MM.1S (cell line): ENCODE data around the gene PROX2.
A peak's percentile ranks its signal among the peaks of the same experiment; 100 is the strongest.

Experiments used
- DNase-seq: peaks from one replicate; pipeline ENCODE4 v3.0.0-alpha.2; 2015
- H2AFZ ChIP-seq: fragments of 300-600 bp; sonication (generic); 2 replicates; pipeline ENCODE4 v1.6.0; 2016; ENCODE audit warnings: antibody characterized with exemption, low read length
- H3F3A ChIP-seq: fragments of 300-600 bp; sonication (generic); 2 replicates; pipeline ENCODE4 v1.6.1; 2016; ENCODE audit warnings: mild to moderate bottlenecking, antibody characterized with exemption, low read length, moderate library complexity, mixed read lengths; ENCODE audit not compliant: insufficient read depth
- H3K27ac ChIP-seq: fragments of 300-600 bp; sonication (generic); 2 replicates; pipeline ENCODE4 v1.5.1; 2016; ENCODE audit warnings: mild to moderate bottlenecking, low read length
- H3K27me3 ChIP-seq: fragments of 300-600 bp; sonication (generic); replicated peaks from 2 replicates; pipeline ENCODE4 v1.6.0; 2016; ENCODE audit warnings: low read length; ENCODE audit not compliant: insufficient read depth
- H3K36me3 ChIP-seq: fragments of 300-600 bp; sonication (generic); replicated peaks from 2 replicates; pipeline ENCODE4 v1.6.1; 2016; ENCODE audit warnings: mild to moderate bottlenecking, low read length, mixed read lengths; ENCODE audit not compliant: insufficient read depth
- H3K4me1 ChIP-seq: fragments of 300-600 bp; sonication (generic); 2 replicates; pipeline ENCODE4 v1.6.1; 2016; ENCODE audit warnings: low read length, mixed read lengths
- H3K4me2 ChIP-seq: fragments of 300-600 bp; sonication (generic); 2 replicates; pipeline ENCODE4 v1.6.0; 2016; ENCODE audit warnings: low read depth, low read length
- H3K4me3 ChIP-seq: fragments of 300-600 bp; sonication (generic); 2 replicates; pipeline ENCODE4 v1.5.1; 2016; ENCODE audit warnings: low read length, mixed read lengths
- H3K79me2 ChIP-seq: fragments of 300-600 bp; sonication (generic); 2 replicates; pipeline ENCODE4 v1.6.1; 2016; ENCODE audit warnings: mixed run types, low read length, mixed read lengths
- H3K9ac ChIP-seq: fragments of 300-600 bp; sonication (generic); 2 replicates; pipeline ENCODE4 v1.6.1; 2016; ENCODE audit warnings: low read length, mixed read lengths
- H3K9me2 ChIP-seq: fragments of 300-600 bp; sonication (generic); replicated peaks from 2 replicates; pipeline ENCODE4 v1.6.1; 2016; ENCODE audit warnings: mild to moderate bottlenecking, low read length, mixed read lengths; ENCODE audit not compliant: insufficient read depth
- H3K9me3 ChIP-seq: fragments of 300-600 bp; sonication (generic); replicated peaks from 2 replicates; pipeline ENCODE4 v1.6.1; 2016; ENCODE audit warnings: mild to moderate bottlenecking, low read length, mixed read lengths; ENCODE audit not compliant: insufficient read depth
- H4K20me1 ChIP-seq: fragments of 300-600 bp; sonication (generic); 2 replicates; pipeline ENCODE4 v1.6.1; 2016; ENCODE audit warnings: mild to moderate bottlenecking, low read length, moderate library complexity, mixed read lengths; ENCODE audit not compliant: insufficient read depth
- CTCF ChIP-seq: fragments of 300-600 bp; sonication (generic); IDR thresholded peaks from 2 replicates; pipeline ENCODE4 v1.5.1; 2016; ENCODE audit warnings: antibody characterized with exemption, low read length, mixed read lengths
- EZH2 ChIP-seq: fragments of 300-600 bp; sonication (generic); optimal IDR thresholded peaks from 2 replicates; pipeline ENCODE3; 2017; ENCODE audit warnings: low read depth, mild to moderate bottlenecking, antibody characterized with exemption, low read length, mixed read lengths
- EZH2phosphoT487 ChIP-seq: fragments of 300-600 bp; sonication (generic); IDR thresholded peaks from 2 replicates; pipeline ENCODE4 v1.6.1; 2018; ENCODE audit warnings: antibody characterized with exemption, low read length

Gene PROX2

GRCh38 chr14:74882103-74882920, 6.4 kb upstream of the PROX2 start:
- H3K9me2 ChIP-seq = no peaks in the 10 kb centered on the region
- H2AFZ ChIP-seq = 0 out of 2 replicates have a peak overlapping the region, but pooled peaks have one; percentile 27
- H3K4me1 ChIP-seq = no peaks in the 10 kb centered on the region
- peak overlapping the region; percentile 81 for H3K4me2 ChIP-seq
- H3F3A ChIP-seq = no peaks in the 10 kb centered on the region
- no peaks in the 10 kb centered on the region; the same call in 1 of the 2 replicates for H4K20me1 ChIP-seq
- H3K4me3 ChIP-seq = peak overlapping the region; percentile 69
- TF ChIP-seq CTCF (no peak), EZH2phosphoT487 (no peak), EZH2 (no peak)
- H3K27me3 ChIP-seq = no peaks in the 10 kb centered on the region
- H3K79me2 ChIP-seq = peaks cover 52% of the 10 kb centered on the region
- DNase-seq = peak; percentile 25
- H3K36me3 ChIP-seq = no peaks in the 10 kb centered on the region
- H3K9me3 ChIP-seq = no peaks in the 10 kb centered on the region
- peak overlapping the region; percentile 34; the same call in 1 of the 2 replicates for H3K27ac ChIP-seq
- peak overlapping the region; percentile 77 for H3K9ac ChIP-seq

- peak within 1 kb of the TSS; percentile 34; the same call in 1 of the 2 replicates for H3K27ac ChIP-seq
- H3F3A ChIP-seq = no peaks in the 10 kb centered on the region
- H3K4me2 ChIP-seq = peak within 1 kb of the TSS; percentile 81
- H2AFZ ChIP-seq = peak within 1 kb of the TSS; percentile 88
- H3K9me3 ChIP-seq = no peaks in the 10 kb centered on the region
- H3K79me2 ChIP-seq = peaks cover 45% of the 10 kb centered on the region
- peak within 1 kb of the TSS; percentile 77 for H3K9ac ChIP-seq
- no peaks in the 10 kb centered on the region for H3K9me2 ChIP-seq
- peak; percentile 70 for DNase-seq
- no peaks in the 10 kb centered on the region for H3K36me3 ChIP-seq
- peak within 1 kb of the TSS; percentile 69 for H3K4me3 ChIP-seq
- no peaks in the 10 kb centered on the region for H3K27me3 ChIP-seq
- H3K4me1 ChIP-seq = no peaks in the 10 kb centered on the region
- TF ChIP-seq EZH2 (no peak), CTCF (no peak), EZH2phosphoT487 (no peak)
- no peaks in the 10 kb centered on the region; the same call in 1 of the 2 replicates for H4K20me1 ChIP-seq
Observed at GRCh38 chr14:74881431-74882102, 5.6 kb upstream of the PROX2 start, which contains the start of gene DLST. TSS of gene DLST (plus strand) at chr14:74881916. CDS start at chr14:74881954, 38 bp downstream.

GRCh38 chr14:74879427-74880182, 3.7 kb upstream of the PROX2 start:
- H4K20me1 ChIP-seq = no peaks in the 10 kb centered on the region; the same call in 1 of the 2 replicates
- H3K9me2 ChIP-seq = no peaks in the 10 kb centered on the region
- H3F3A ChIP-seq = no peaks in the 10 kb centered on the region
- no peaks in the 10 kb centered on the region for H3K4me1 ChIP-seq
- no peak overlapping the region for H3K4me3 ChIP-seq
- H3K4me2 ChIP-seq = no peak overlapping the region
- no peak overlapping the region for H3K27ac ChIP-seq
- H3K9ac ChIP-seq = no peak overlapping the region
- no peaks in the 10 kb centered on the region for H3K27me3 ChIP-seq
- no peaks in the 10 kb centered on the region for H3K36me3 ChIP-seq
- no peak overlapping the region for H2AFZ ChIP-seq
- TF ChIP-seq EZH2 (no peak), EZH2phosphoT487 (no peak), CTCF (no peak)
- peaks cover 25% of the 10 kb centered on the region for H3K79me2 ChIP-seq
- no peak for DNase-seq
- no peaks in the 10 kb centered on the region for H3K9me3 ChIP-seq
